GM12891 (cell line): Measurements from ENCODE around the gene C19orf38.

ENCODE experiments used
- PAX5 ChIP-seq: IDR thresholded peaks from 2 replicates; pipeline ENCODE4 v1.6.1; 2011; ENCODE audit warnings: low read length, moderate library complexity, mild to moderate bottlenecking; ENCODE audit not compliant: insufficient read depth, severe bottlenecking
- POLR2A ChIP-seq: IDR thresholded peaks from 2 replicates; pipeline ENCODE4 v1.6.1; 2011; ENCODE audit warnings: low read depth, low read length, control low read depth
- POLR2AphosphoS5 ChIP-seq: IDR thresholded peaks from 2 replicates; pipeline ENCODE4 v1.6.1; 2011; ENCODE audit warnings: low read depth, low read length, control low read depth
- SPI1 ChIP-seq: IDR thresholded peaks from 2 replicates; pipeline ENCODE4 v1.6.1; 2011; ENCODE audit warnings: low read depth, low read length, control low read depth
- TAF1 ChIP-seq: IDR thresholded peaks from 2 replicates; pipeline ENCODE4 v1.6.1; 2011; ENCODE audit warnings: low read depth, low read length, control low read depth

DNA sequence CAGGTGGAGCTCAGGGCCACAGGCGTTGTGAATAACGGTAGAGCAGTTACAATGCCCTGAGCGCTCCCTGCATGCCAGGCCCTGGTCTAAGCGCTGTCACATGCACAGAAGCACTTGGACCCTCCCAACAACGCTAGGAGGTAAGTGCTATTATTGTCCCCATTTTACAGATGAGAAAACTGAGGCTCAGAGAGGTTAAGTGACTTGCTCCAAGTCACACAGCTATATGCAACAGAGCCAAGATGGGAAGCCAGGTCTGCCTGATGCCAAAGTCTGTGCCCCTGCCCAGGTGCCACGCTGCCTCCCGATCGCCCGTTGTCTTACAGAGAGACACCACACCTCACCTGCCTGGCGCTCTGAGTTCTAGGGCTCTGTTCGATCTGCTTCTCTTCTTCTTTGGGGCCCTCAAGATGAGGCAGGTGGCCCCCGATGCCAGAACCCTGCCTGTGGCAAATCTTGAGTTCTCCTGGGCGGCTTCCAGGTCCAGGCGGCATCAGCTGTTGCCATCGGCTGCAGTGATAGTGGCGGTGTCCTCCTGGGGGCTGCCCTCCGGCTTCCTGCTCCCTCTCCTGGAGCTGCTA is 60.3 kb downstream of the C19orf38 start:
- TF ChIP-seq POLR2A = no peak
- no peak for TF ChIP-seq TAF1
- no peak for TF ChIP-seq POLR2AphosphoS5
- no peak for TF ChIP-seq SPI1
- TF ChIP-seq PAX5 = no peak
